Lung (tissue), 12 donors: ENCODE results near the gene RABIF. TPM values are rescaled to one million over a fixed set of nuclear protein-coding genes. Genes with fewer than 3 reads are reported as not detected.

ENCODE experiments used
- ATAC-seq: fragments of 200-7000 bp; cut with Tn5 transposase; one replicate; pipeline ENCODE4 v1.9.1; 2020; ENCODE audit warnings: moderate number of reproducible peaks; ENCODE audit not compliant: insufficient read depth, low FRiP score
- DNase-seq, 3 donors: peaks; one replicate each; pipeline ENCODE4 v3.0.0-alpha.2; 2013 to 2017
- H3K27ac ChIP-seq, 2 donors: one replicate each; pipeline ENCODE4 v1.5.1; 2013; ENCODE audit warnings: mild to moderate bottlenecking in 2 of 2, moderate library complexity in 2 of 2, control low read depth in 1 of 2, inconsistent platforms in 1 of 2, low read depth in 1 of 2, low read length in 1 of 2
- H3K27me3 ChIP-seq, 3 donors: one replicate each; pipeline ENCODE4 v1.5.1; 2013; ENCODE audit warnings: low read length in 2 of 3; ENCODE audit not compliant: control insufficient read depth in 3 of 3, insufficient read depth in 3 of 3
- H3K36me3 ChIP-seq, 4 donors: one replicate each; pipeline ENCODE4 v1.5.1; 2013; ENCODE audit warnings: low read length in 4 of 4, mild to moderate bottlenecking in 1 of 4, moderate library complexity in 1 of 4; ENCODE audit not compliant: control insufficient read depth in 4 of 4, insufficient read depth in 4 of 4
- H3K4me1 ChIP-seq, 5 donors: one replicate each; pipeline ENCODE4 v1.5.1; 2013; ENCODE audit warnings: low read length in 5 of 5, mild to moderate bottlenecking in 2 of 5, moderate library complexity in 1 of 5; ENCODE audit not compliant: control insufficient read depth in 5 of 5, insufficient read depth in 5 of 5
- H3K4me3 ChIP-seq: one replicate; pipeline ENCODE4 v1.5.1; 2013; ENCODE audit warnings: mild to moderate bottlenecking, control low read depth, moderate library complexity
- H3K9ac ChIP-seq, 2 donors: one replicate each; pipeline ENCODE4 v1.5.1; 2013; ENCODE audit warnings: low read length in 2 of 2, control low read depth in 1 of 2; ENCODE audit not compliant: insufficient read depth in 1 of 2
- H3K9me3 ChIP-seq, 4 donors: one replicate each; pipeline ENCODE4 v1.5.1; 2013; ENCODE audit warnings: low read length in 3 of 4, mild to moderate bottlenecking in 1 of 4, moderate library complexity in 1 of 4; ENCODE audit not compliant: control insufficient read depth in 4 of 4, insufficient read depth in 3 of 4
- CTCF ChIP-seq: IDR thresholded peaks from 2 replicates; pipeline ENCODE4 v1.5.1; 2012; ENCODE audit warnings: mild to moderate bottlenecking; ENCODE audit errors: control extremely low read depth, extremely low read depth
- WGBS, 2 donors: extraction: QIAGEN DNeasy Blood & Tissue Kit; methylation state at CpG; one replicate each; pipeline ENCODE4 v1.1.7; 2013; 5-methylcytosine and 5-hydroxymethylcytosine counted together
- polyA plus RNA-seq, 2 donors: library from polyadenylated mRNA; stranded (reverse); fragments of 200-250 nt; gene quantifications; one replicate each; pipeline ENCODE4 v1.2.1, GENCODE V29; 2013
- total RNA-seq, 2 donors: library from RNA; depleted of rRNA in 1 of 2; stranded (reverse); fragments of >200 nt in 1 of 2; gene quantifications; one replicate each; pipeline ENCODE4 v1.2.1, GENCODE V29; 2014 to 2021
- donor health status: control.
- donor health status: control.
- donor health status: Bipolar disorder and iron deficiency.
- donor health status: healthy.
- donor health status: DM: yes; HTN: yes; CAD: no.

RABIF gene
- total and polyA plus RNA-seq, 4 donors = 6.2 to 10.3 (median 8.2) TPM

GRCh38 chr1:202850593-202851362, 38.2 kb downstream of the RABIF start:
- 84 to 88% methylated on average over 7 of the region's 7 CpGs for WGBS, 2 donors
- Histone ChIP-seq H3K36me3 (no peaks in the 10 kb centered on the region), H3K9ac (no peak overlapping the region), H3K4me3 (no peak overlapping the region), H3K27me3 (no peaks in the 10 kb centered on the region), H3K27ac (no peak overlapping the region), H3K4me1 (no peaks in the 10 kb centered on the region), H3K9me3 (peaks cover 0 to 2% (median 0%) of the 10 kb centered on the region in 4 donors)
- no peak for TF ChIP-seq CTCF
- DNase-seq (no peak), ATAC-seq (no peak)

- Histone ChIP-seq H3K9ac (no peak overlapping the region), H3K27ac (no peak overlapping the region), H3K4me1 (no peaks in the 10 kb centered on the region), H3K27me3 (no peaks in the 10 kb centered on the region), H3K36me3 (no peaks in the 10 kb centered on the region), H3K4me3 (no peak overlapping the region), H3K9me3 (no peaks in the 10 kb centered on the region)
- DNase-seq (no peak), ATAC-seq (no peak)
- 59 to 61% methylated on average over 2 of the region's 2 CpGs for WGBS, 2 donors
- no peak for TF ChIP-seq CTCF
Measured at GRCh38 chr1:202848191-202848542, 40.8 kb downstream of the RABIF start.

DNA sequence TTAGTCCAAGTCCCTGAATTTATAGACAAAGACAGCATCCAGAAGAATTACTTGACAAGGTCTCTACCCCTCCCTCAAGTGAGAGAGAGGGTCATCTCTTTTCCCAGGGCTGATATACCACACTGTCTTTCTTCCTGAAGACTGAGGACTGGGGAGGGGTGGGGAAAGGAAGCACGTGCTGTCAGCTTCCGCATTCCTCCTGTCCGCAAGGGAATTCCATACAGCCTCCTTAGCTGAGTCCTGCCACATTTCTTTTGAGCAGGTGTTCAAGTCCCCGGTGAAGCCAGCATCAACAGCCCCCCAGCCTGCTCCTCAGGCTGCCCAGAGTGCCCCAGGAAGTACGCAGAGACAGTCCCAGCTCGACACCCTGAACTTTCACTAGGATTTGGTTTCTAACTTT, 44.0 kb downstream of the RABIF start:
- Histone ChIP-seq H3K27ac (no peak overlapping the region), H3K4me3 (no peak overlapping the region), H3K9me3 (no peaks in the 10 kb centered on the region), H3K4me1 (no peaks in the 10 kb centered on the region), H3K9ac (no peak overlapping the region), H3K27me3 (no peaks in the 10 kb centered on the region), H3K36me3 (no peaks in the 10 kb centered on the region)
- TF ChIP-seq CTCF = no peak
- ATAC-seq (no peak), DNase-seq (no peak)
- 64 to 77% methylated on average over 6 of the region's 6 CpGs for WGBS, 2 donors

DNA sequence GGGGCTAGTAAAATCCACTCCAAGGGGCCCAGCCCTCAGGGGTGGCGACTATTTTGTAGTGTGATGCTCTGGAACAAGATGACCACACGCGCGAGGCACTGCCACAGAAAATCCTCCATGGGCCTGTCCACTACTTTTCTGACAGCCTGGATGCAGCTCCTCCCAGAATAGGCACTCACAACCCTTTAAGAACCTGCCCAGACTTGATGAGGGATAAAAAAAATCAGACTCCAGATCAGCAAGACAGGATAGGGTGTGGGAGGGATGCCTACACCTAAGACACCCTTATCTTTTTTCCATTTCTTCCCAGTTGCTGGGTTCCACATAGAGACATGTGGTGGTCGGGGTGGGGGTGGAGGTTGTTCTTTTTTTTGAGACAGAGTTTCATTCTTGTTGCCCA, 44.7 kb downstream of the RABIF start:
- no peak for ATAC-seq
- Histone ChIP-seq H3K4me1 (no peaks in the 10 kb centered on the region), H3K36me3 (no peaks in the 10 kb centered on the region), H3K27me3 (no peaks in the 10 kb centered on the region), H3K9me3 (no peaks in the 10 kb centered on the region), H3K4me3 (no peak overlapping the region), H3K27ac (no peak overlapping the region), H3K9ac (no peak overlapping the region)
- DNase-seq = no peak
- WGBS, 2 donors = 91 to 98% methylated on average over 5 of the region's 5 CpGs
- TF ChIP-seq CTCF = no peak
